NOMO-1 (cell line): ENCODE data around the gene GPR78.
"Not testable (repeated sequence)": the region's sequence is repeated elsewhere in the genome, so short reads cannot be mapped to it uniquely, and the experiment has no call there.

Source experiments
- DNase-seq, 2 experiments: peaks; one replicate each; lab custom pipeline; 2025; ENCODE audit not compliant: unreplicated experiment in 2 of 2; lab: John Stamatoyannopoulos, UW

The GPR78 gene

DNA sequence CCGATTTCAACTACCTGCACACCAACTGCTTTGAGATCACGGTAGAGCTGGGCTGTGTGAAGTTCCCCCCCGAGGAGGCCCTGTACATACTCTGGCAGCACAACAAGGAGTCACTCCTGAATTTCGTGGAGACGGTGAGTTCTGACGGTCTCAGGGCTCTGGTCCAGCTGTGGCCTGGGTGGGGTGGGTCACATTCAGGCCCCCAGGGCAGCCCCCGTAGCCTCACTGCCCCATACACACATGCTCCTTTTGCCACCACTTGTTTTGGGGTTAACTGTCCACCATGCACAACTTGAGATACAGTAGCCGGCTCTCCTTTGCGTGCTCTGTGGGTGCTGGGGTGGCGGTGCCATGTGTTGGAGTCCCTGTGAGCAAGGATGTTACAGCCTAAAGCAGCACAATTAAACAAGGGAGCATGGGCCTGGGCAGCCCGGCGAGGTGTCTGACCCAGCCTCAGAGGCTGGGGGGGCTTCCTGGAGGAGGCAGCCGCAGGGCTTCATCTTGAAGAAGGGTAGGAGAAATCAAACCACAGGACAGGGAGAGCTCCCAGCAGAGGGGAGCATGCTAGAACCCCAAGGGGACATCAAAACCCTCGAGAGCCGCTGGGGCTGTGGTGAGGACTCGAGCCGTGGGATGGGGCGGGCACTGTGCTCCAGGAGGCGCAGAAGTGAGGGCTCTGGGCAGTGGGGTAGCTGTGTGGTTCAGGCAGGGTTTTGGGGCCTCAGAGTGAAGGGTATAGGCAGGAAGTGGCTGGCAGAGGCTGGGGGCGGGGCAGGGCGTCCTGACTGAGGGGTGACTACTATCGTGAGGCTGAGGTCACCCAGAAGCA, 34.4 kb downstream of the GPR78 start:
- DNase-seq = no peak

DNA sequence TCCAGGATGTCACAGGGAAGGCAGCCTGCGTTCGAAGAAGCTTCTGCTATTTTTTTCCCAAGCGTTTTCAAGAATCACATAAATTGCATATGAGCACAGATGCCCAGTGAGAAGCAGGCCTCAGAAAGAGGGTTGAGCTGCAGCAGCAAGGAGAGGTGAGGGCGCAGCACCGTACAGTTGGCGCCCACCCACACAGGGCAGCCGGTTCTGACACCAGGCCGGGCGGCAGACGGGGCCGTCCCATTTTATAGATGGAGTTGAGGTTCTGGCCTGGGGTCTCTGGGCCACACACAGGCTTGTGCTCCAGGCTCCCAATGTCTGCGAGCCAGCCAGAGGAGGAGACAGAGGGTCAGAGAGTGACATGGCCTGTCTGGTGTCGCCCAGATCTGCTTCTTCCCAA, 35.2 kb downstream of the GPR78 start:
- no peak for DNase-seq

DNA sequence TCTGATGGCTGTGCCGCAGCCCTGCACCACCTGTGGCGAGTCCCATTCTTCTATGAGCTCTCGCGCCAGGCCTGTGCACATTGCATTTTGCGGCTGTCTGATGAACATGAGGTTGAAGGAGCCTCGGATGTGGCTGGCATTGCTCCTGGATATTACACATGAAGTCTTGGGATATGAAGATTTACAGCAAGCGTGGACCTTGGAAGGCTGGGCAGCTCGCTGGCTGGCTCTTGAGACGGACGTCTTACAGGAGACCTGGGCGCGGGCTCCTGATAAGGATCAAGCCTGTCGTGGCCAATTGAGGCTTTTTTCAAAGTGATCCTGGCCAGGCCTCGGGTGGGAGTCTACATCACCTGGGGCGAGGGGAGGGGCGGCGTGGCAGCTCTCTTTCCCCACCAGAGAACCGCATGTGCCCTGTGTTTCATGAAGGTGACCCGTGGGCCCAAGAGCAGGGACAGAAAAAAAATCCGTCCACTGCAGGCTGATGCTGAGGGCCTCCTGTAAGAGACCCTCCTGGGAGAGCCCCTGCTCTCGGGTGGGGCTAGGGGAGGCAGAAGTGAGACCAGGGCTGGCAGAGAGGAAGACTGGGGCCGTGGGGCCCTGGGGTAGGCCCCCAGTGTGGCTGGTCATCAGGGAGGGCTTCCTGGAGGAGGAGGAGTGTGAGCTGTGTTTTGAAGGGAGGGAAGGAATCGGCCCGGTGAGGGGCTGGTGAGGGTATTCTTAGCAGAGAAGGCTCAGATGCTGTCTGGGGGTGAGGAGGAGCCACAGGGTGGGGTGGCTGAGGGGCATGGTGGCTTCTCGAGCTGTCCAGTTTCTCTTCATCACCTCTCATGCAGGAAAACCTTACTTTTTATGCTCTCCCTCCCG, 36.0 kb downstream of the GPR78 start:
- DNase-seq = no peak

DNA sequence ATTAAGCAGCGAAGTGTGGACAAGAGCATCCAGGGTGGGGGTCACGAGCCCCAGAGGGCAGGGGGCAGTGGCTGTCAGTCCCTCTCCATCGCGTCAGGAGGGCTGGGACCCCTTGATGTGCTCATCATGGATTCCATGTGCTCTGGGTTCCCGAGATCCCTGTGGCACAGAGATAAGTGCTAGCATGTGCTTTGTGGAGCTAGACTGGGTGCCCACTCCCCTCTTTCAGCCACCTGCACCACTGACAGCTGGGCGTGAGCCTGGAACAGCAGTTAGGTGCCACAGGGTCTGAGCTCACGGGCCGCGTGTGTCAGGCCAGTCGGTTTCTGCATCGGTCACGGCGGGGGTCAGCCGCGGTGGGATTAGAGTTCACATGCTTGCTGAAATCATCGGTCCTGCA, 36.6 kb downstream of the GPR78 start:
- DNase-seq = no peak

DNA sequence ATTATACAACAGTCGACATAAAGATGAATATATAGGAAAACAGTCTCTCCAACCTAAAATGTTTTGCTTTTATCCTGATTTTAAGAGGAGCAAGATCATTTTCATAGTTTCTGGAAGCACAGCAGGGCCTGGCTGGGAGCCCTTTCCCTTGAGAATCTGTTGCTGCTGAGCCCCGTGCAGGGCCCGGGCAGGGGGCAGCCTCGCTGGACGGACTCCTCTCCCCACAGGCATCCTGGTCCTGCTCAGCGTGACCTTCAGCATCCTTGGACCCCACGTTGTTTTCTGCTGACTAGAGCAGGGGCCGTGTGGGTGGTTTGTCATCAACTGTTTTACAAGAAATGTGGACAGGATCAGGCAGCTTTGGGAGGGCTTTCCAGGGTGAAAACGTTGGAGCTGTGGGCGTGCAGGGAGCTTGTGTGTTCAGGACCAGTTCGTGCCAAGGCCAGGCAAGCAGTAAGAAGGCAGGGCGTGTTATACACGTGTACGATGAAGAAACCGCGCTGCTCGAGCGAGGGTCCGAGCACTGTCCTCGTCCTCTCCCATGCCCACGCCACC, 37.4 kb downstream of the GPR78 start:
- DNase-seq = no peak

DNA sequence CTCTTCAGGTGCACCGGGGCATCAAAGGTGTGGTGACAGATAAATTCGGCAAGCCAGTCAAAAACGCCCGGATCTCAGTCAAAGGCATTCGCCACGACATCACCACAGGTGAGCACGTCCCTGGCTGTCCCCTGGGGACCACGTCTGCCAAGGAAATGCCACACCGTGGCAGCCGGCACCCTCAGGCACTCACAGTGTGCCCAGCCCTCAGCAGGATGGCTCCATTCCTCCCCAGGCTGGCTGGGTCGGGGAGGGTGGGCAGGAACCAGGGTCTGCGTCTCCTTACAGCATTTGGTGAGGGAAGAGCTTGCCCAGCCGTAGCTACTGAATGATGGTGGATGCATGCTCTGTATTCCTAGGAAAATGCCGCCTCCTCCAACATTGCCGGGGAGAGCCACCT, 38.2 kb downstream of the GPR78 start:
- DNase-seq = no peak

DNA sequence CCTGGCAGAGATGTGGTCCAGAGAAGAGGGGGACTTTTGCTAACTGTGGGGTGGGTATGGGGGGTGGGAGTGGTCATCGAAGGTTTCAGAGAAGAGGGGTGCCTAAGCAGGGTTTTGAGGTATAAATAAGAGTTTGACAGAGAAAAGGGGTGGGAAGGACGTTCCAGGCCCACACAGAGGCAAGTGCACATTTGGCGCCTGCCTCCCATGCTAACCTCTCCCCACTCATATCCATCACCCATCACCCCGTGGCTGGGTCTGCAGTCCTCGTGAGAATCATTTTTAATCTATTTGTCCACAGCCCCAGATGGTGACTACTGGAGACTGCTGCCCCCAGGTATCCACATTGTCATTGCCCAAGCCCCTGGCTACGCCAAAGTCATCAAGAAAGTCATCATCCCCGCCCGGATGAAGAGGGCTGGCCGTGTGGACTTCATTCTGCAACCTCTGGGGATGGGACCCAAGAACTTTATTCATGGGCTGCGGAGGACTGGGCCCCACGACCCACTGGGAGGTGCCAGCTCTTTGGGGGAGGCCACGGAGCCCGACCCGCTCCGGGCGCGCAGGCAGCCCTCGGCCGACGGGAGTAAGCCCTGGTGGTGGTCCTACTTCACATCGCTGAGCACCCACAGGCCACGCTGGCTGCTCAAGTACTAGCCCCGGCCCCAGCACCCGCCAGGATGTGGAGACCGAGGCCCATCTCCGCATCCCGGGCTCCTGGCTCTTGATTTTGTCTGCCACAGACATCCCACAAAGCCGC, 38.9 kb downstream of the GPR78 start:
- no peak for DNase-seq

DNA sequence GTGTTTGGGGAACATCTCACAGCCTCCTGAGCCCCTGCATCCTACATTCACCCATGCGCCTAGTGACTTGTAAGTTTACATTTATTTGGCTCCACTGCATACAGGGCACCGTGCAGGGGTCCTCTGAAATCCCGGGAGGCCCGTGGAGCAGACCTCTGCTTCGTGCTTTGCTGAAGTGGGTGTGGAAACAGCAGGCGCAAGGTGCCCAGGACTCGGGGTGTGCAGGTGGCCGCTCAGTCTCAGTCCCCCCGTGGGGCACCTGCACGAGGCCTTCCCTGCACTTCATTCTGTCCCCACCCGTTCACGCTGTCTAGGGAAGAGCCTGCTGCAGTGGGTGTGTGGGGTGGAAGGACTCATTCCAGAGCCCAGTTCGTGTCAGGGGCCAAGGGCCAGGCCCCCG, 40.9 kb downstream of the GPR78 start:
- DNase-seq = not testable (repeated sequence)

DNA sequence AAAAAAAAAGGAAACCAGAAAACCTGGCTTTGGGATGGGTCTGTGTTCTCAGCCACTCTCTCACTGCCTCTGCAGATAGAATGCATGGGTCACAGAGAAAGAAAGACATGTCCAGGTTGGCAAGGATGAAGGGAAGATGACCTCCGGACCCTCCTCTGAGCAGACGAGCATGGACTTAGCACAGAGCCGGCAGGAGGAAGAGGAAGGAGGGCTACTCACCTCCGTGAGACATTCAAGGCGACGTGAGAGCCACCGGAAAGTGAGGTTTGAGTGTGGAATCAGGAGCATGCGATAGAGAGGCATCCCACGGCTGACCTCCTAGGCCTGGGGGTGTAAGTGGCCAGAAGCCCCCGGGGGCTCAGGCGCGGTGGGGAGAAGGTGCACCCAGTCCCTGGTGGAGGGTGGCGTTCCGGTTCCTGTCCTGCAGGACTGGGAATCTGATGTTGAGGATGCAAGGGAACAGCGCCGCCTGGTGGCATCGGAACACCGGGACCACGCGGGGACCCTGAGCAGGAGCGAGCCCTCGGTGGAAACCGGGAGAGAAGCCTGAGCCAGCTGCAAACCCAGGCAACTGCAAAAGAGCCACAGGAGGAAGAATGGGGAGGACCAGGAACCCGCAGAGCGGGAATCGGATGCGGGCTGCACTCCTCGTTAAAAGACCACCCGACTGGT, 44.5 kb downstream of the GPR78 start:
- not testable (repeated sequence) for DNase-seq

DNA sequence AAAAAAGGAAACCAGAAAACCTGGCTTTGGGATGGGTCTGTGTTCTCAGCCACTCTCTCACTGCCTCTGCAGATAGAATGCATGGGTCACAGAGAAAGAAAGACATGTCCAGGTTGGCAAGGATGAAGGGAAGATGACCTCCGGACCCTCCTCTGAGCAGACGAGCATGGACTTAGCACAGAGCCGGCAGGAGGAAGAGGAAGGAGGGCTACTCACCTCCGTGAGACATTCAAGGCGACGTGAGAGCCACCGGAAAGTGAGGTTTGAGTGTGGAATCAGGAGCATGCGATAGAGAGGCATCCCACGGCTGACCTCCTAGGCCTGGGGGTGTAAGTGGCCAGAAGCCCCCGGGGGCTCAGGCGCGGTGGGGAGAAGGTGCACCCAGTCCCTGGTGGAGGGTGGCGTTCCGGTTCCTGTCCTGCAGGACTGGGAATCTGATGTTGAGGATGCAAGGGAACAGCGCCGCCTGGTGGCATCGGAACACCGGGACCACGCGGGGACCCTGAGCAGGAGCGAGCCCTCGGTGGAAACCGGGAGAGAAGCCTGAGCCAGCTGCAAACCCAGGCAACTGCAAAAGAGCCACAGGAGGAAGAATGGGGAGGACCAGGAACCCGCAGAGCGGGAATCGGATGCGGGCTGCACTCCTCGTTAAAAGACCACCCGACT, 50.2 kb downstream of the GPR78 start:
- not testable (repeated sequence) for DNase-seq

DNA sequence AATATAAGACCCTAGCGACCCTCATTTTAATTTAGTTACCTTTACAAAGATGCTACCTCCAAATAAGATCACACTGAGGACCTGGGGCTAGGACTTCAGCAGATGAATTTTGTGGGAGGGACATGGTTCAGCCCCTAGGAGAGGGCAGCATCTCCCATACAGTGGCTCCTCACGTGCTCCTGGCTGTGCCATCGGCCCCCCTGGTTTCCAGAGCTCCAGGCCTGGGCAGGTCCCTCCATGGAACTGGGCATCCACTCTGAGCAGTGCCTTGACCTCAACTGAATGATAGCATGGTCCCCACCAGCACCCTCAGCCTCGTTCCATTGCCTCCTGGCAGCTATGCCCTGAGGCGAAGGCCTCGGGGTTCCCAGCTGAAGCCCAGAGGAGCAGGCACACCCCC, 51.7 kb downstream of the GPR78 start:
- not testable (repeated sequence) for DNase-seq

DNA sequence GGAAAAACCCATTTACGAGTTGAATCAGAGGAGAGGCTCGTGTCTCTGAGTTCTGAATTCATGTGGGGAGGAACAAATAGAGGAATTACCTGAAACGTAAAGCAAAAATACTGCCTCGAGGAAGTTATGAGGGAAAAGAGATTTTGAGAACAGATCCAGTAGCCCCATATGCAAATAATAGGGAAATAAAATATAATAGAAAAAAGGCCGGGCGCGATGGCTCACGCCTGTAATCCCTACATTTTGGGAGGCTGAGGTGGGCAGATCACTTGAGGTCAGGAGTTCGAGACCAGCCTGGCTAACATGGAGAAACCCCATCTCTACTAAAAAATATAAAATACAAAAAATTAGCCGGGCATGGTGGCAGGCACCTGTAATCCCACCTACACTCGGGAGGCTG, 54.6 kb downstream of the GPR78 start:
- DNase-seq = not testable (repeated sequence)

DNA sequence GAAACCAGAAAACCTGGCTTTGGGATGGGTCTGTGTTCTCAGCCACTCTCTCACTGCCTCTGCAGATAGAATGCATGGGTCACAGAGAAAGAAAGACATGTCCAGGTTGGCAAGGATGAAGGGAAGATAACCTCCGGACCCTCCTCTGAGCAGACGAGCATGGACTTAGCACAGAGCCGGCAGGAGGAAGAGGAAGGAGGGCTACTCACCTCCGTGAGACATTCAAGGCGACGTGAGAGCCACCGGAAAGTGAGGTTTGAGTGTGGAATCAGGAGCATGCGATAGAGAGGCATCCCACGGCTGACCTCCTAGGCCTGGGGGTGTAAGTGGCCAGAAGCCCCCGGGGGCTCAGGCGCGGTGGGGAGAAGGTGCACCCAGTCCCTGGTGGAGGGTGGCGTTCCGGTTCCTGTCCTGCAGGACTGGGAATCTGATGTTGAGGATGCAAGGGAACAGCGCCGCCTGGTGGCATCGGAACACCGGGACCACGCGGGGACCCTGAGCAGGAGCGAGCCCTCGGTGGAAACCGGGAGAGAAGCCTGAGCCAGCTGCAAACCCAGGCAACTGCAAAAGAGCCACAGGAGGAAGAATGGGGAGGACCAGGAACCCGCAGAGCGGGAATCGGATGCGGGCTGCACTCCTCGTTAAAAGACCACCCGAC, 55.8 kb downstream of the GPR78 start:
- not testable (repeated sequence) for DNase-seq
